GM10266 (cell line): ENCODE results near the gene POLD2.

Experiments used
- DNase-seq: peaks from one replicate; pipeline ENCODE4 v3.0.0; 2012; ENCODE audit errors: extremely low spot score
- CTCF ChIP-seq: IDR thresholded peaks from 2 replicates; pipeline ENCODE4 v1.5.1; 2012; ENCODE audit warnings: mild to moderate bottlenecking, low read depth; ENCODE audit not compliant: control insufficient read depth, insufficient read depth; ENCODE audit errors: missing control alignments

Gene POLD2

DNA sequence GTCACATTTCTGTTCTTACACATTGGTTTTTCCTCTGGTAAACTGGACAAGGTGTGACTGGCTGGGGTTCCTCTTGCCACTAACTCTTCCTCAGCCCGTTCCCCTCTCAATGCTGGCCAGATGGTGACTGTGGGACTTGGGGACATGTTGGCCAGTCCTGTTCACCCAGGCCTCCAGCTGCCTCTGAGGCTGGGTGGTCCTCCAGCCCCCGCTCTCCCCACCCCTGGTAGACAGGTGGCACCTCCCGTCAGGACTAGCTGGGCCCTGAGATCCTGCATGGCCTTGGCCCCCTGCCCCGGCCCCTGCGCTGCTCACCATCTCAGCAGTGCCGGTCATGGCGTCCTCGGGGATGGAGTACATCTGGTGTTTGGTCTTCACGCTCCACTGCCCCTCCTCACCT lies 28.6 kb upstream of the POLD2 start:
- DNase-seq, result no peak
- TF ChIP-seq CTCF, result no peak

GRCh38 chr7:44150966-44151941 lies 27.9 kb upstream of the POLD2 start:
- no peak for TF ChIP-seq CTCF
- DNase-seq, result no peak

DNA sequence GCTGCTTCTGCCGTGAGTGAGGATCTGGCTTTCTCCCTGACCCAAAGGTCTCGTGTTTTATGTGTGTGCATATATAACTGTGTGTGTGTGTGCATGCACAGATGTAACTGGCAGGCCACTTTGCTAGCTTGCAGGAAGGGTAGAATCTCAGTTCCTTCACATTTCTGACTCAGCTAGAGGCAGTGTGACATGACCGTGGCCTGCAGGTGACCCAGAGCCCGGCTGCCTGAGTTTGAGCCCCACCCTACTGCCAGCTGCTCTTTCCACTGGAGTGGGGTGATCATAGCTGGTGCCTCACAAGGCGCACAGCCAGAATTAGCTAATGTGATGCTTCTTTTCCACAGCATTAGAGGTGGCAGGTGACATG lies 27.1 kb upstream of the POLD2 start:
- no peak for TF ChIP-seq CTCF
- DNase-seq, result no peak

GRCh38 chr7:44149571-44150465 lies 26.5 kb upstream of the POLD2 start:
- no peak for TF ChIP-seq CTCF
- no peak for DNase-seq

- no peak for DNase-seq
- TF ChIP-seq CTCF, result no peak
Measured at GRCh38 chr7:44148961-44149536, 25.7 kb upstream of the POLD2 start.

DNA sequence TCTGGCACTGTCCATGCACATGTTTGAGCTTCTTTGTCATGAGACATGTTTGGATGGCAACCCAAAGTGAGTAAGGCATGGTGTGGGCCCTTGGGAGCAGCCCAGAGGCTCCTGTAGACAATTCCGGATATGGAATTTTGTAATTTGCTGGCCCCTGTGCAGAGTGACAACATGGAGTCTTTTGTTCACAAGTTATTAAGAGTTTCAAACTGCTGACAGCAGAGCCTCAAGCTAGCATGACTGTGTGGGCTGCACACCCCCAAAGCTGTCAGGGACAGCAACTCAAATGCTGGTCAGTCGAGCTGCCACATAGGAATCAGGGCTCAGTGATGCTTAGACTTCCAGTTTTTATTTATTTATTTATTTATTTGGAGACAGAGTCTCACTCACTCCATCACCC lies 24.8 kb upstream of the POLD2 start:
- TF ChIP-seq CTCF, result no peak
- DNase-seq, result no peak
